Large intestine (tissue), 3 donors: ENCODE measurements around the gene TP53BP1. TPM values are rescaled to one million over a fixed set of nuclear protein-coding genes. Genes with fewer than 3 reads are reported as not detected.

Experiments
- DNase-seq, 2 donors: peaks; one replicate each; pipeline versions ENCODE4 v3.0.0 to v3.0.0-alpha.2; 2013
- H3K27ac ChIP-seq: one replicate; pipeline ENCODE4 v1.5.1; 2013; ENCODE audit warnings: low read length
- H3K27me3 ChIP-seq: 2 replicates; pipeline ENCODE4 v1.6.1; 2013; ENCODE audit warnings: low read length; ENCODE audit not compliant: control insufficient read depth, insufficient read depth
- H3K36me3 ChIP-seq: 2 replicates; pipeline ENCODE4 v1.6.1; 2013; ENCODE audit warnings: low read length; ENCODE audit not compliant: control insufficient read depth, insufficient read depth
- H3K4me1 ChIP-seq: one replicate; pipeline ENCODE4 v1.6.1; 2013; ENCODE audit warnings: low read length; ENCODE audit not compliant: control insufficient read depth, insufficient read depth
- H3K4me3 ChIP-seq: one replicate; pipeline ENCODE4 v1.5.1; 2013; ENCODE audit warnings: low read length
- H3K9me3 ChIP-seq: one replicate; pipeline ENCODE4 v1.6.1; 2013; ENCODE audit warnings: mild to moderate bottlenecking, low read depth, low read length, moderate library complexity; ENCODE audit not compliant: control insufficient read depth
- WGBS: methylation state at CpG from one replicate; pipeline ENCODE4 v1.1.5; 2013; ENCODE audit warnings: low lambda C conversion rate; ENCODE audit not compliant: insufficient coverage; 5-methylcytosine and 5-hydroxymethylcytosine counted together
- polyA plus RNA-seq: library from polyadenylated mRNA; unstranded; fragments of 120-200 nt; gene quantifications from one replicate; pipeline ENCODE4 v1.2.1, GENCODE V29; 2013

Gene TP53BP1
- polyA plus RNA-seq, 1 donor = 35.6 TPM

DNA sequence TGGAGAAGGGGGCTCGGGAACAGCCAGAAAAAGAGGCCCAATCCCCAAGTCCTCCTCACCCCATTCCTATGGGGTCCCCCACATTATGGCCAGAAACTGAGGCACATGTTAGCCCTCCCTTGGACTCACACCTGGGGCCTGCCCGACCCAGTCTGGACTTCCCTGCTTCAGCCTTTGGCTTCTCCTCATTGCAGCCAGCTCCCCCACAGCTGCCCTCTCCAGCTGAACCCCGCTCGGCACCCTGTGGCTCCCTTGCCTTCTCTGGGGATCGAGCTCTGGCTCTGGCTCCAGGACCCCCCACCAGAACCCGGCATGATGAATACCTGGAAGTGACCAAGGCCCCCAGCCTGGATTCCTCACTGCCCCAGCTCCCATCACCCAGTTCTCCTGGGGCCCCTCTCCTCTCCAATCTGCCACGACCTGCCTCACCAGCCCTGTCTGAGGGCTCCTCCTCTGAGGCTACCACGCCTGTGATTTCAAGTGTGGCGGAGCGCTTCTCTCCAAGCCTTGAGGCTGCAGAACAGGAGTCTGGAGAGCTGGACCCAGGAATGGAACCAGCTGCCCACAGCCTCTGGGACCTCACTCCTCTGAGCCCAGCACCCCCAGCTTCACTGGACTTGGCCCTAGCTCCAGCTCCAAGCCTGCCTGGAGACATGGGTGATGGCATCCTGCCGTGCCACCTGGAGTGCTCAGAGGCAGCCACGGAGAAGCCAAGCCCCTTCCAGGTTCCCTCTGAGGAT, 35.0 kb upstream of the TP53BP1 start:
- H3K36me3 ChIP-seq = peaks cover 13% of the 10 kb centered on the region
- H3K4me3 ChIP-seq = no peak overlapping the region
- no peak for DNase-seq
- peaks cover 7% of the 10 kb centered on the region for H3K4me1 ChIP-seq
- no CpG with 5 or more reads among the region's 12 CpGs for WGBS
- no peaks in the 10 kb centered on the region for H3K27me3 ChIP-seq
- H3K9me3 ChIP-seq = no peaks in the 10 kb centered on the region
- H3K27ac ChIP-seq = no peak overlapping the region

DNA sequence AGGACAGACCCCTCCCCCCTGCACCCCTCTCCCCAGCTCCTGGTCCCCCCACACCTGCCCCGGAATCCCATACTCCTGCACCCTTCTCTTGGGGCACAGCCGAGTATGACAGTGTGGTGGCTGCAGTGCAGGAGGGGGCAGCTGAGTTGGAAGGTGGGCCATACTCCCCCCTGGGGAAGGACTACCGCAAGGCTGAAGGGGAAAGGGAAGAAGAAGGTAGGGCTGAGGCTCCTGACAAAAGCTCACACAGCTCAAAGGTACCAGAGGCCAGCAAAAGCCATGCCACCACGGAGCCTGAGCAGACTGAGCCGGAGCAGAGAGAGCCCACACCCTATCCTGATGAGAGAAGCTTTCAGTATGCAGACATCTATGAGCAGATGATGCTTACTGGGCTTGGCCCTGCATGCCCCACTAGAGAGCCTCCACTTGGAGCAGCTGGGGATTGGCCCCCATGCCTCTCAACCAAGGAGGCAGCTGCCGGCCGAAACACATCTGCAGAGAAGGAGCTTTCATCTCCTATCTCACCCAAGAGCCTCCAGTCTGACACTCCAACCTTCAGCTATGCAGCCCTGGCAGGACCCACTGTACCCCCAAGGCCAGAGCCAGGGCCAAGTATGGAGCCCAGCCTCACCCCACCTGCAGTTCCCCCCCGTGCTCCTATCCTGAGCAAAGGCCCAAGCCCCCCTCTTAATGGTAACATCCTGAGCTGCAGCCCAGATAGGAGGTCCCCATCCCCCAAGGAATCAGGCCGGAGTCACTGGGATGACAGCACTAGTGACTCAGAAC, 34.3 kb upstream of the TP53BP1 start:
- no peak for DNase-seq
- Histone ChIP-seq H3K27ac (no peak overlapping the region), H3K27me3 (no peaks in the 10 kb centered on the region), H3K4me1 (peaks cover 7% of the 10 kb centered on the region), H3K9me3 (no peaks in the 10 kb centered on the region), H3K36me3 (peaks cover 16% of the 10 kb centered on the region), H3K4me3 (no peak overlapping the region)
- WGBS = no CpG with 5 or more reads among the region's 9 CpGs

DNA sequence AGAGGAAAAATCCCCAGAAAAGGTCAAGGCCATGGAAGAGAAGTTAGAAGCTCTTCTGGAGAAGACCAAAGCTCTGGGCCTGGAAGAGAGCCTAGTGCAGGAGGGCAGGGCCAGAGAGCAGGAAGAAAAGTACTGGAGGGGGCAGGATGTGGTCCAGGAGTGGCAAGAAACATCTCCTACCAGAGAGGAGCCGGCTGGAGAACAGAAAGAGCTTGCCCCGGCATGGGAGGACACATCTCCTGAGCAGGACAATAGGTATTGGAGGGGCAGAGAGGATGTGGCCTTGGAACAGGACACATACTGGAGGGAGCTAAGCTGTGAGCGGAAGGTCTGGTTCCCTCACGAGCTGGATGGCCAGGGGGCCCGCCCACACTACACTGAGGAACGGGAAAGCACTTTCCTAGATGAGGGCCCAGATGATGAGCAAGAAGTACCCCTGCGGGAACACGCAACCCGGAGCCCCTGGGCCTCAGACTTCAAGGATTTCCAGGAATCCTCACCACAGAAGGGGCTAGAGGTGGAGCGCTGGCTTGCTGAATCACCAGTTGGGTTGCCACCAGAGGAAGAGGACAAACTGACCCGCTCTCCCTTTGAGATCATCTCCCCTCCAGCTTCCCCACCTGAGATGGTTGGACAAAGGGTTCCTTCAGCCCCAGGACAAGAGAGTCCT, 33.4 kb upstream of the TP53BP1 start:
- Histone ChIP-seq H3K36me3 (peaks cover 23% of the 10 kb centered on the region), H3K9me3 (no peaks in the 10 kb centered on the region), H3K4me3 (no peak overlapping the region), H3K27ac (no peak overlapping the region), H3K4me1 (no peaks in the 10 kb centered on the region), H3K27me3 (no peaks in the 10 kb centered on the region)
- no CpG with 5 or more reads among the region's 11 CpGs for WGBS
- no peak for DNase-seq

DNA sequence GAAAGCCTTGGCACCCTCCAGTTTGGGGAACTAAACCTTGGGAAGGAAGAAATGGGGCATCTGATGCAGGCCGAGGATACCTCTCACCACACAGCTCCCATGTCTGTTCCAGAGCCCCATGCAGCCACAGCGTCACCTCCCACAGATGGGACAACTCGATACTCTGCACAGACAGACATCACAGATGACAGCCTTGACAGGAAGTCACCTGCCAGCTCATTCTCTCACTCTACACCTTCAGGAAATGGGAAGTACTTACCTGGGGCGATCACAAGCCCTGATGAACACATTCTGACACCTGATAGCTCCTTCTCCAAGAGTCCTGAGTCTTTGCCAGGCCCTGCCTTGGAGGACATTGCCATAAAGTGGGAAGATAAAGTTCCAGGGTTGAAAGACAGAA, 32.2 kb upstream of the TP53BP1 start:
- Histone ChIP-seq H3K4me3 (no peak overlapping the region), H3K27ac (no peak overlapping the region), H3K4me1 (no peaks in the 10 kb centered on the region), H3K27me3 (no peaks in the 10 kb centered on the region), H3K9me3 (no peaks in the 10 kb centered on the region), H3K36me3 (peaks cover 28% of the 10 kb centered on the region)
- DNase-seq = no peak
- no CpG with 5 or more reads among the region's 4 CpGs for WGBS

DNA sequence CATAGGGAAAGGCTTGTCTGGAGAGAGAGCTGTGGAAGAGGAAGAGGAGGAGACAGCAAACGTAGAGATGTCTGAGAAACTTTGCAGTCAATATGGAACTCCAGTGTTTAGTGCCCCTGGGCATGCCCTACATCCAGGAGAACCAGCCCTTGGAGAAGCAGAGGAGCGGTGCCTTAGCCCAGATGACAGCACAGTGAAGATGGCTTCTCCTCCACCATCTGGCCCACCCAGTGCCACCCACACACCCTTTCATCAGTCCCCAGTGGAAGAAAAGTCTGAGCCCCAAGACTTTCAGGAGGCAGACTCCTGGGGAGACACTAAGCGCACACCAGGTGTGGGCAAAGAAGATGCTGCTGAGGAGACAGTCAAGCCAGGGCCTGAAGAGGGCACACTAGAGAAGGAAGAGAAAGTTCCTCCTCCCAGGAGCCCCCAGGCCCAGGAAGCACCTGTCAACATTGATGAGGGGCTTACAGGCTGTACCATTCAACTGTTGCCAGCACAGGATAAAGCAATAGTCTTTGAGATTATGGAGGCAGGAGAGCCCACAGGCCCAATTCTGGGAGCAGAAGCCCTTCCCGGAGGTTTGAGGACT, 31.4 kb upstream of the TP53BP1 start:
- H3K9me3 ChIP-seq = no peaks in the 10 kb centered on the region
- peaks cover 28% of the 10 kb centered on the region for H3K36me3 ChIP-seq
- no peaks in the 10 kb centered on the region for H3K4me1 ChIP-seq
- no peak for DNase-seq
- H3K27me3 ChIP-seq = no peaks in the 10 kb centered on the region
- H3K4me3 ChIP-seq = no peak overlapping the region
- no peak overlapping the region for H3K27ac ChIP-seq
- no CpG with 5 or more reads among the region's 4 CpGs for WGBS

DNA sequence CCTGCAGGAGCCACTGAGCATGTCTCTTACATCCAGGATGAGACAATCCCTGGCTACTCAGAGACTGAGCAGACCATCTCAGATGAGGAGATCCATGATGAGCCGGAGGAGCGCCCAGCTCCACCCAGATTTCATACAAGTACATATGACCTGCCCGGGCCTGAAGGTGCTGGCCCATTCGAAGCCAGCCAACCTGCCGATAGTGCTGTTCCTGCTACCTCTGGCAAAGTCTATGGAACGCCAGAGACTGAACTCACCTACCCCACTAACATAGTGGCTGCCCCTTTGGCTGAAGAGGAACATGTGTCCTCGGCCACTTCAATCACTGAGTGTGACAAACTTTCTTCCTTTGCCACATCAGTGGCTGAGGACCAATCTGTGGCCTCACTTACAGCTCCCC, 30.7 kb upstream of the TP53BP1 start:
- H3K36me3 ChIP-seq = peaks cover 25% of the 10 kb centered on the region
- no peaks in the 10 kb centered on the region for H3K27me3 ChIP-seq
- WGBS = no CpG with 5 or more reads among the region's 7 CpGs
- H3K4me1 ChIP-seq = no peaks in the 10 kb centered on the region
- H3K27ac ChIP-seq = no peak overlapping the region
- H3K9me3 ChIP-seq = no peaks in the 10 kb centered on the region
- no peak overlapping the region for H3K4me3 ChIP-seq
- DNase-seq = no peak

DNA sequence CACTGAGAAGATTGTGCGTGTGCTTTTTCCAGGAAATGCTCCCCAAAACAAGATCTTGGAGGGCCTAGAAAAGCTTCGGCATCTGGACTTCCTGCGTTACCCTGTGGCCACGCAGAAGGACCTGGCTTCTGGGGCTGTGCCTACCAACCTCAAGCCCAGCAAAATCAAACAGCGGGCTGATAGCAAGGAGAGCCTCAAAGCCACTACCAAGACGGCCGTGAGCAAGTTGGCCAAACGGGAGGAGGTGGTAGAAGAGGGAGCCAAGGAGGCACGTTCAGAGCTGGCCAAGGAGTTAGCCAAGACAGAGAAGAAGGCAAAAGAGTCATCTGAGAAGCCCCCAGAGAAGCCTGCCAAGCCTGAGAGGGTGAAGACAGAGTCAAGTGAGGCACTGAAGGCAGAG, 29.3 kb upstream of the TP53BP1 start:
- WGBS = 100% methylated on average over 1 of the region's 9 CpGs
- no peak overlapping the region for H3K27ac ChIP-seq
- DNase-seq = no peak
- no peaks in the 10 kb centered on the region for H3K9me3 ChIP-seq
- peaks cover 8% of the 10 kb centered on the region for H3K4me1 ChIP-seq
- peaks cover 6% of the 10 kb centered on the region for H3K27me3 ChIP-seq
- no peak overlapping the region for H3K4me3 ChIP-seq
- peaks cover 25% of the 10 kb centered on the region for H3K36me3 ChIP-seq

DNA sequence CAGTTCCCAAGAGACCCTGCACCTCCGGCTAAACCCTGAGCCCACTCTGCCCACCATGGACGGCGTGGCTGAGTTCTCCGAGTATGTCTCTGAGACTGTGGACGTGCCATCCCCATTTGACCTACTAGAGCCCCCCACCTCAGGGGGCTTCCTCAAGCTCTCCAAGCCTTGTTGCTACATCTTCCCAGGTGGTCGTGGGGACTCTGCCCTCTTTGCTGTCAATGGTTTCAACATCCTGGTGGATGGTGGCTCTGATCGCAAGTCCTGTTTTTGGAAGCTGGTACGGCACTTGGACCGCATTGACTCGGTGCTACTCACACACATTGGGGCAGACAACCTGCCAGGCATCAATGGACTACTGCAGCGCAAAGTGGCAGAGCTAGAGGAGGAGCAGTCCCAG, 28.5 kb upstream of the TP53BP1 start:
- Histone ChIP-seq H3K4me3 (no peak overlapping the region), H3K4me1 (peaks cover 15% of the 10 kb centered on the region), H3K27me3 (peaks cover 6% of the 10 kb centered on the region), H3K36me3 (peaks cover 25% of the 10 kb centered on the region), H3K27ac (no peak overlapping the region), H3K9me3 (no peaks in the 10 kb centered on the region)
- no peak for DNase-seq
- no CpG with 5 or more reads among the region's 11 CpGs for WGBS

DNA sequence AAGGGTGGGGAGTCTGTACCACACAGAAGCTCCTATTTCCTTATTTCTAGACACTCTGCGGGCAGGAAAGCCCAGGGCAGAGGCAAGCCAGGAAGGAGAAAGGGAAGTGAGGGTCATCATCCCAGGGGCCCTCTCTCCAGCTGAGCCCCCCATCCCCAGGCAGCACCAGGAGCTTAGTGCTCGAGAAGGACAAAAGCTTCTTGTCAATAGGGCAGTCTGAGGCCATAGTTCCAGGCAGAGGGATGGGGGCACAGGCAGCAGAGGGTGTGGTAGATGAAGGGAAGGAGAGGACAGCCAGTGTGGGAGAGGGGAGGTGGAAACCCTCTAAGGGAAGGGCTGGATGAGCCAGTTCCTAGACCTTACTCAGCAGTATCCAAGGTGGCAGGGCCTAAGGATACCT, 27.2 kb upstream of the TP53BP1 start:
- Histone ChIP-seq H3K27me3 (peaks cover 6% of the 10 kb centered on the region), H3K27ac (no peak overlapping the region), H3K36me3 (peaks cover 21% of the 10 kb centered on the region), H3K9me3 (no peaks in the 10 kb centered on the region), H3K4me1 (peaks cover 15% of the 10 kb centered on the region), H3K4me3 (no peak overlapping the region)
- no CpG with 5 or more reads among the region's 2 CpGs for WGBS
- DNase-seq = no peak

DNA sequence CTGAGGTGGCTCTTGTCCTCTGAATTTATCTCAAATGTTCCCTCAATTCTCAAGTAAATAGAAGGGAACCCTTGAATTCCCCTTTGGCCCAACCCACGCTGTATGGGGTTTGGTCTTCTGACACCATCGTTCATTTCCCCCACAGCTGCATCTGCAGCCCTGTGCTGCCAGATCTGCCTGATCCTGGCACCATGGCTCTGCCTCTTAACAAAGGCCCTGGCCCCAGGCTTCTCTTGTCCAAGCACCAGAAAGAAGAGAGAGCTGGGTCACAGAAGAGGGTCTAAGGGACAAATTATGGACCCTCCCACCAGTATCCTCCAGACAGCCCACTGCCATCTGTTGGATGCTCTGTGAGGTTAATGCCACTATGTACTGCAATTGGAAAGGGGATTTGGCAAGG, 26.2 kb upstream of the TP53BP1 start:
- H3K9me3 ChIP-seq = no peaks in the 10 kb centered on the region
- DNase-seq = no peak
- no peak overlapping the region for H3K4me3 ChIP-seq
- H3K4me1 ChIP-seq = peaks cover 15% of the 10 kb centered on the region
- WGBS = no CpG with 5 or more reads among the region's 2 CpGs
- peaks cover 6% of the 10 kb centered on the region for H3K27me3 ChIP-seq
- no peak overlapping the region for H3K27ac ChIP-seq
- peaks cover 16% of the 10 kb centered on the region for H3K36me3 ChIP-seq
